HUES48 (cell line): ENCODE data around the gene WIPI1.
"Not testable (repeated sequence)": the region's sequence is repeated elsewhere in the genome, so short reads cannot be mapped to it uniquely, and the experiment has no call there.

ENCODE experiments used
- H3K27ac ChIP-seq: one replicate; pipeline ENCODE4 v1.7.0; 2013; ENCODE audit warnings: low read depth, low read length, inconsistent platforms
- H3K27me3 ChIP-seq: 2 replicates; pipeline ENCODE4 v1.6.1; 2013; ENCODE audit warnings: mild to moderate bottlenecking, low read length; ENCODE audit not compliant: control insufficient read depth, insufficient read depth
- H3K36me3 ChIP-seq: 2 replicates; pipeline ENCODE4 v1.6.1; 2013; ENCODE audit warnings: low read length; ENCODE audit not compliant: control insufficient read depth, insufficient read depth
- H3K4me1 ChIP-seq: 2 replicates; pipeline ENCODE4 v1.6.1; 2013; ENCODE audit warnings: mild to moderate bottlenecking, low read length; ENCODE audit not compliant: control insufficient read depth, insufficient read depth
- H3K4me3 ChIP-seq: 2 replicates; pipeline ENCODE4 v1.5.1; 2013; ENCODE audit warnings: mild to moderate bottlenecking, low read depth, low read length
- H3K9ac ChIP-seq: 2 replicates; pipeline ENCODE4 v1.6.1; 2013; ENCODE audit warnings: mild to moderate bottlenecking, low read depth, low read length, moderate library complexity
- H3K9me3 ChIP-seq: 2 replicates; pipeline ENCODE4 v1.6.1; 2013; ENCODE audit warnings: low read length; ENCODE audit not compliant: control insufficient read depth, insufficient read depth

The WIPI1 gene

DNA sequence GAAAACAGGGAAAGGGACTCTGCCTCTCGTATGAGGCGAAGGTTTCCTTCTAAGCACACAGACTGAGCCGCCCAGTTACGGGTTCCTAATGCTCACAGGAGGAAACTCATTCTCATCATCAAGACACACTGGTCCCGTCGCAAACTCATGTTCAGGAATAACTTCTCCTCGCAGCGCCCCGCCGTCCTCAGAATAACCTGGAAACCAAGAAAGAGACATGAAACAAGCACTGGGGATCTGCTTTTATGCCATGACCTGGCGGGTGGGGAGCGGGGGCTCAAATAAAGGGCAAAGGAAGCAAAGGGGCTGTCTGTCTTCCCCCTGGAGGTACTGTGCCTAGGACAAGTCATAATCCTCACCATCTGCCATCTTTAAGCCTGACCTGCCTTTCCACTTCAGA is 31.3 kb downstream of the WIPI1 start:
- H3K27me3 ChIP-seq = no peaks in the 10 kb centered on the region
- H3K9me3 ChIP-seq = no peaks in the 10 kb centered on the region
- peaks cover 7% of the 10 kb centered on the region; the same call in 1 of the 2 replicates for H3K4me1 ChIP-seq
- H3K9ac ChIP-seq = no peak overlapping the region
- H3K36me3 ChIP-seq = peaks cover 11% of the 10 kb centered on the region; the same call in 1 of the 2 replicates
- H3K27ac ChIP-seq = no peak overlapping the region
- no peak overlapping the region for H3K4me3 ChIP-seq

- no peak overlapping the region for H3K9ac ChIP-seq
- H3K4me1 ChIP-seq = peaks cover 13% of the 10 kb centered on the region
- no peak overlapping the region for H3K27ac ChIP-seq
- H3K4me3 ChIP-seq = no peak overlapping the region
- peaks cover 11% of the 10 kb centered on the region; the same call in 1 of the 2 replicates for H3K36me3 ChIP-seq
- no peaks in the 10 kb centered on the region for H3K27me3 ChIP-seq
- H3K9me3 ChIP-seq = no peaks in the 10 kb centered on the region
Measured at GRCh38 chr17:68424861-68425260, 32.4 kb downstream of the WIPI1 start.

GRCh38 chr17:68424203-68424602 is 33.1 kb downstream of the WIPI1 start:
- H3K27me3 ChIP-seq = no peaks in the 10 kb centered on the region
- peaks cover 10% of the 10 kb centered on the region; the same call in 1 of the 2 replicates for H3K36me3 ChIP-seq
- H3K4me3 ChIP-seq = no peak overlapping the region
- no peak overlapping the region for H3K27ac ChIP-seq
- H3K4me1 ChIP-seq = peaks cover 13% of the 10 kb centered on the region
- no peak overlapping the region for H3K9ac ChIP-seq
- no peaks in the 10 kb centered on the region for H3K9me3 ChIP-seq

- no peaks in the 10 kb centered on the region for H3K27me3 ChIP-seq
- peaks cover 13% of the 10 kb centered on the region for H3K4me1 ChIP-seq
- H3K27ac ChIP-seq = no peak overlapping the region
- H3K9me3 ChIP-seq = no peaks in the 10 kb centered on the region
- H3K9ac ChIP-seq = no peak overlapping the region
- H3K36me3 ChIP-seq = 0 out of 2 replicates have a peak, but pooled peaks cover 2% of the 10 kb centered on the region
- no peak overlapping the region for H3K4me3 ChIP-seq
Measured at GRCh38 chr17:68423251-68423650, 34.0 kb downstream of the WIPI1 start.

- no peaks in the 10 kb centered on the region for H3K9me3 ChIP-seq
- no peak overlapping the region for H3K9ac ChIP-seq
- no peaks in the 10 kb centered on the region for H3K27me3 ChIP-seq
- no peak overlapping the region for H3K27ac ChIP-seq
- H3K4me1 ChIP-seq = peaks cover 13% of the 10 kb centered on the region
- H3K4me3 ChIP-seq = no peak overlapping the region
- H3K36me3 ChIP-seq = no peaks in the 10 kb centered on the region
Measured at GRCh38 chr17:68422821-68423220, 34.5 kb downstream of the WIPI1 start.

DNA sequence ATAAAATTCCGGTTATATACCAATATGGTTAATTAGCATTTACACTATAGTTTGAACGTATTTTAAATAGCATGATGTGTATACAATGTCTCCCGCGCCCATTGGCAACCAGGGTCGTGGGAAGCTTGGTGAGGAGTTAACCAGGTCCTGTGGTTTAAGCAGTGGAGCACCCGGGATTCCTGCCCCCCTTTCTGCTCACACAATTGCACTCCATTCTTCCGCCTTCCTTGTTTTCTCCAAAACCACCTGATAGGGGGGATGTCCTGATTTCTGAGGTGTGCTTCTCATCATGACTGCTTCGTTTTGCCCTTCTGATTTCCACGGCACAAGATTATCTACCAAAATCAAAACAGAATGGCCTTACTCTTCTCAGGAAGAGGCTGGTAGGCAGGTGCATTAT is 35.8 kb downstream of the WIPI1 start:
- Histone ChIP-seq H3K4me3 (no peak overlapping the region), H3K9me3 (no peaks in the 10 kb centered on the region; the same call in 1 of the 2 replicates), H3K27me3 (no peaks in the 10 kb centered on the region), H3K9ac (no peak overlapping the region), H3K27ac (no peak overlapping the region), H3K4me1 (peaks cover 13% of the 10 kb centered on the region), H3K36me3 (no peaks in the 10 kb centered on the region)

DNA sequence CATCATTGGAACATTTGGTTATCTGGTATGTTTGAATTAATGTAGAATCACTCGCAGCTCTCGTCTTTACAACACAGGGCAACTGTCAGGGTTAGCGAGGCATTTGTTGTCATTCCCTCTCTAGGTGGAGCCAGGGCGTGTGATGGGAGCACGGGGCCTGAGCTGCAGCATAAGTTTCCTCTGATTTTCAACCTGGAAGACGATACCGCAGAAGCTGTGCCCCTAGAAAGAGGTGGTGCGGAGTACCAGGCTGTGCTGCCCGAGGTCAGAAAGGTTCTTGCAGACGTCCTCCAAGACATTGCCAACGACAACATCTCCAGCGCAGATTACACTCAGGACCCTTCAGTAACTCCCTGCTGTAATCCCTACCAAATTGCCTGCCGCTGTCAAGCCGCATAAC is 37.2 kb downstream of the WIPI1 start:
- Histone ChIP-seq H3K9me3 (no peaks in the 10 kb centered on the region; the same call in 1 of the 2 replicates), H3K36me3 (no peaks in the 10 kb centered on the region), H3K4me3 (no peak overlapping the region), H3K9ac (no peak overlapping the region), H3K27ac (no peak overlapping the region), H3K4me1 (peaks cover 13% of the 10 kb centered on the region), H3K27me3 (no peaks in the 10 kb centered on the region)

DNA sequence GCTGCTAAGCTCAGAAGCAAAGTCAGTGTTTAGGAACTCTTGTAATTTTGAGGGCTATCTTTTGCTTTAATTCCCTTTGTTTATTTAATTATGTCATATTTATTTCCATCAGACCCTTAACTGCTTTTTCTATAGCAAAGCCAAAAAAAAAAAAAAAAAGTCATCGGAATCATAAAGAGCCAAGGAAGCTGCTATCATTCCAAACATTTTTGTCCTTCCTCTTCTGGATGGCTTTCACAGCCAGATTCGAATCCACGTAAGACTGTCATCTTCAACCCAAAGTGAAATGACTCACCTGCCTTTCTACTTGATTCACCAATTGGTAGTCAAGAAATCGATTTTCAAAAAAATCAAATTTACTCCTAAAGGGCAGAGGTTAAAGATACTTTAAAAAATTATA is 38.4 kb downstream of the WIPI1 start:
- H3K9ac ChIP-seq = no peak overlapping the region
- no peaks in the 10 kb centered on the region; the same call in 1 of the 2 replicates for H3K9me3 ChIP-seq
- no peak overlapping the region for H3K27ac ChIP-seq
- H3K27me3 ChIP-seq = no peaks in the 10 kb centered on the region
- peaks cover 7% of the 10 kb centered on the region for H3K4me1 ChIP-seq
- H3K4me3 ChIP-seq = no peak overlapping the region
- no peaks in the 10 kb centered on the region for H3K36me3 ChIP-seq

DNA sequence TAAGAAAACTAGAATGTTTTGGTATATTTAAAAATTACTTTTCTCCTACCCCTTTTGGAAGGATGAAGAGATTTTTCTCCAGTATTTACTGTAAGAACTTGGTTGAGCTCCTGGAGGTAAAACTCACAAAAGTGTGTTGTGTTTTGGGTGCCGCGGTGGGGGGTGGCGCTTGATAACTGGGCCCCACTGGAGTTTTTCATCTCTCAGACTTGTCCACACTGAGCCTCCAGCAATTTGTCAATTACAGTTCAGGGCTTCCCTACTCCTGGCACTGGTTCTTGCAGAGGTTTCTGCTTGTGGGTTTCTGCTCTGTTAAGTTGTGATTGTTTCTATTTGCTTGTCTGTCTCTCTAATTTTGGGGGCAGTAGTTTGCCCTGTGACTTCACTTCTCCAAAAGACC is 40.0 kb downstream of the WIPI1 start:
- Histone ChIP-seq H3K4me1 (peaks cover 6% of the 10 kb centered on the region; the same call in 1 of the 2 replicates), H3K27me3 (no peaks in the 10 kb centered on the region), H3K4me3 (no peak overlapping the region), H3K9ac (no peak overlapping the region), H3K27ac (no peak overlapping the region), H3K36me3 (no peaks in the 10 kb centered on the region), H3K9me3 (no peaks in the 10 kb centered on the region; the same call in 1 of the 2 replicates)

DNA sequence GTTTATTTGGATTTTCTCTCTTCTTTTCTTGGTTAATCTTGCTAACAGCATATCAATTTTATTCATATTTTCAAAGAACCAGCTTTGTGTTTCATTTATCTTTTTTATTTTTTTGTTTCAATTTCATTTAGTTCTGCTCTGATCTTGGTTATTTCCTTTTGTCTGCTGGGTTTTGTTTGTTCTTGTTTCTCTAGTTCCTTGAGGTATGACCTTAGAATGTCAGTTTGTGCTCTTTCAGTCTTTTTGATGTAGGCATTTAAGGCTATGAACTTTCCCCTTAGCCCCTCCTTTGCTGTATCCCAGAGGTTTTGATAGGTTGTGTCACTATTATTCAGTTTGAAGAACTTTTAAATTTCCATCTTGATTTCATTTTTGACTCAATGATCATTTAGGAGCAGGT is 42.4 kb downstream of the WIPI1 start:
- H3K4me1 ChIP-seq, H3K27ac ChIP-seq, H3K4me3 ChIP-seq, H3K9me3 ChIP-seq, H3K27me3 ChIP-seq, H3K9ac ChIP-seq, H3K36me3 ChIP-seq: not testable (repeated sequence)

- not testable (repeated sequence) for H3K9ac ChIP-seq, H3K4me1 ChIP-seq, H3K27ac ChIP-seq
Measured at GRCh38 chr17:68413597-68414560, 43.4 kb downstream of the WIPI1 start.

More at GRCh38 chr17:68413597-68414560, 43.4 kb downstream of the WIPI1 start:
- H3K36me3 ChIP-seq, H3K27me3 ChIP-seq, H3K9me3 ChIP-seq: not testable (repeated sequence)
- H3K4me3 ChIP-seq = peak overlapping the region; percentile 57
